NAMALWA (cell line): ENCODE measurements around the gene RC3H1.
"Not testable (repeated sequence)": the region's sequence is repeated elsewhere in the genome, so short reads cannot be mapped to it uniquely, and the experiment has no call there.

ENCODE experiments used
- DNase-seq: peaks from one replicate; pipeline ENCODE4 v3.0.0-alpha.2; 2015; ENCODE audit warnings: low spot score

Gene RC3H1, protein sequence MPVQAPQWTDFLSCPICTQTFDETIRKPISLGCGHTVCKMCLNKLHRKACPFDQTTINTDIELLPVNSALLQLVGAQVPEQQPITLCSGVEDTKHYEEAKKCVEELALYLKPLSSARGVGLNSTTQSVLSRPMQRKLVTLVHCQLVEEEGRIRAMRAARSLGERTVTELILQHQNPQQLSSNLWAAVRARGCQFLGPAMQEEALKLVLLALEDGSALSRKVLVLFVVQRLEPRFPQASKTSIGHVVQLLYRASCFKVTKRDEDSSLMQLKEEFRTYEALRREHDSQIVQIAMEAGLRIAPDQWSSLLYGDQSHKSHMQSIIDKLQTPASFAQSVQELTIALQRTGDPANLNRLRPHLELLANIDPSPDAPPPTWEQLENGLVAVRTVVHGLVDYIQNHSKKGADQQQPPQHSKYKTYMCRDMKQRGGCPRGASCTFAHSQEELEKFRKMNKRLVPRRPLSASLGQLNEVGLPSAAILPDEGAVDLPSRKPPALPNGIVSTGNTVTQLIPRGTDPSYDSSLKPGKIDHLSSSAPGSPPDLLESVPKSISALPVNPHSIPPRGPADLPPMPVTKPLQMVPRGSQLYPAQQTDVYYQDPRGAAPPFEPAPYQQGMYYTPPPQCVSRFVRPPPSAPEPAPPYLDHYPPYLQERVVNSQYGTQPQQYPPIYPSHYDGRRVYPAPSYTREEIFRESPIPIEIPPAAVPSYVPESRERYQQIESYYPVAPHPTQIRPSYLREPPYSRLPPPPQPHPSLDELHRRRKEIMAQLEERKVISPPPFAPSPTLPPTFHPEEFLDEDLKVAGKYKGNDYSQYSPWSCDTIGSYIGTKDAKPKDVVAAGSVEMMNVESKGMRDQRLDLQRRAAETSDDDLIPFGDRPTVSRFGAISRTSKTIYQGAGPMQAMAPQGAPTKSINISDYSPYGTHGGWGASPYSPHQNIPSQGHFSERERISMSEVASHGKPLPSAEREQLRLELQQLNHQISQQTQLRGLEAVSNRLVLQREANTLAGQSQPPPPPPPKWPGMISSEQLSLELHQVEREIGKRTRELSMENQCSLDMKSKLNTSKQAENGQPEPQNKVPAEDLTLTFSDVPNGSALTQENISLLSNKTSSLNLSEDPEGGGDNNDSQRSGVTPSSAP

DNA sequence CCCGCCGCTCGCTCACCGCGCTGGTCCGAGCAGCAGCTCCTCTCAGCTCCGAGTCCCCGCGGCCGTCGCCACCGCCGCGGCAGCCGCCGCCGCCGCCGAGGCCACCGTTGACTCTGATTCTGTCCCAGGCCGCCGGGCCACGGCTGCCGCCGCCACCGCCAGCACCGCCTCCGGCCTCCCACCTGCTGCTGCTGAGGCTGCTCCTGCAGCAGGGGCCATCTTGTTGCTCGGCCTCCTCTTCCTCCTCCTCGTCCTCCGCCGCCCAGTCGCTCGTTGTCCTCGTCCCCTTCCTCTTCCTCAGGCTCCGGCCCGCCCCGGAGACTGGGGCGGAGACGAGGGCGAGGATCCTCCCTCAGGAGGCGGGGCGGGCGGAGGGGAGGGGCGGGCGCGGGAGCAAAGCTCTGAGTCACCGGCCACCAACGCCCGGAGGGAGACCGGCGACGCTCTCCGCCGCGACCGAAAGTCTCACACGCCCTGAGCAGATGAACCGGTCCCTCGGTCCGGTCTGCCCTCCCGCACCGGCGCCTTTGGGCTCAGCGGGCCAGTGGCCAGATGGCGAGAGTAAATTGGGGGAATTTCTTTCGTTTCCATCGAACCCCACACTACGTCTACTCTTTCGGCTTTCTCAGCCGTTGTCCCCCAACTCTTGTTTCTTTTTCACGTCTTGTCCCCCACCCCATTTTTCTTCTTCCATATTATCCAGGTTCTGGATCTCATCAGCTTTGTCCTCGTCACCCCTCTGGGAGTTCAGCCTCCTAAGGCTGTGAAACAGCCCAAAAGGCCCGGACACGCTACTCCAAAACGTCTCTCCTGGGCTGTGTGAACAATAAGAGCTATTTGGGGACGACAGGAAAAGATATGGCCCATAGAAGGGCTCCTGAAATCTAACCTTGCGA lies at the start of gene RC3H1:
Gene RC3H1 (minus strand): TSS at position 278 of the 896 bp plus-strand sequence. CDS start 29,372 bp downstream, outside the sequence.
- DNase-seq: peak; percentile 96

DNA sequence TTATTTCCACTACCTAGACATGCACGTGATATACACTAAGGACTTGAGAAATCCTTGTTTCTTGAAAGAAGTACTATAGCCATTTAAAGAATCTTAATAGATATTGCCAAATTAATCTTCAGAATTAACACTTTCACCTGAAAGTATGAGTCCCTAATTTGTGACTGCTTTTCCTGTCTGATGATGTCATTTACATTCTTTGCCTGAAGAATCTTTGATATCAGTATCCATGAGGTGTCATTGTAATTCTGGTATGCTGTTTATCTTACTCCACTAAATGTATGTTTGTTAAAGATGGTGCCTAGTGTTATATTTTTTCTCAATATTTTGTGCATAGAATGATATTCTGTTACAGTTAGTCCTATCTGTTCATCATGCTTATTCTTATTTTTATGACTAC lies 48.5 kb upstream of the RC3H1 start:
- DNase-seq: no peak

DNA sequence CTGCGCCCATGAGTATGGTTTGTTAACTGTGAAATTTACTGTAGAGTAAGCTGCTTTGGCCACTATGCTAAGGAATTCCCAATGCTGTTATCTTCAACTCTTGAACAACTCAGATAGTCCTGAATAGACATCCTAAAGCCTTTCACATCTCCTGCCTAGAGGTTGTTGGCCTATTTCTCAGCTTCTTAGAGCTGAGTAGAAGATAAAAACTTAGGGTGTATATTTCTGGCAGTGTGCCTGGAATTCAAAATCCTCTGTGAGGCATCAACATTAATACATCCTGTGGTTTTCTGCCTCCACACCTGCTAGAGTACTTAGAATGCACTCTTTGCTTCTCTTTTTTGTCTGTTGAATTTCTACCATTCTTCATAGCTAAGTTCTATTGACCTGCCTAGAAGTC lies 45.8 kb upstream of the RC3H1 start:
- DNase-seq: peak; percentile 61

DNA sequence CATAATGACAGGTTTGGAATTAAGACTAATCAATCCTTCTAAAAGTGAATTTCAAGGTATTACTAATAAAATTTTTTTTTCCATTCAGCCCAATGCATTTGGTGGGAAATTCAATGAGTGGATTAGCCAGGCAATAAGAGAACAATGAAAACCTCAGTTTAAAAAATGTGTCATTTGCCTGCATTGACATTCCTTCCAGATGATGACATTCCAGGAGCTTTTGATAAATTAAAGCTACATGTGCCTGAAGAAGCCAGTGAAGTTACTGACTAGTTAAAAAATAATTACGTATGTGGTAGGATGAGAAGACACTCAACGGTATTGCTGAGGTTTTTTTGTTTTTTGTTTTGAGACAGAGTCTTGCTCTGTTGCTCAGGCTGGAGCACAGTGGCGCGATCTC lies 37.9 kb upstream of the RC3H1 start:
- DNase-seq: no peak

DNA sequence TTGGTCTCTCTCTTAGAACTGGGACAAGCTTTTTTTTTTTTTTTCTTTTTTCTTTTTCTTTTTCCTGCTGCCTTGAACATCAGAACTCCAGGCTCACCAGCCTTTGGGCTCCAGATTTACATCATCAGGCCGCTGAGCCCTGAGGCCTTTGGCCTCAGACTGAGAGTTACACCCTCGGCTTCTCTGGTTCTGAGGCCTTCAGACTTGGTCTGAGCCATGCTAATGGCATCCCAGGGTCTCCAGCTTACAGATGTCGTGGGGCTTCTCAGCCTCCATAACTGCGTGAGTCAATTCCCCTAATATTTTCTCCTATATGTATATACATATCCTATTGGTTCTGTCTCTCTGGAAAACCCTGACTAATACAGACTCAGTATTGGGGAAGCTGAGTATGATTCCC lies 36.5 kb upstream of the RC3H1 start:
- DNase-seq: no peak

DNA sequence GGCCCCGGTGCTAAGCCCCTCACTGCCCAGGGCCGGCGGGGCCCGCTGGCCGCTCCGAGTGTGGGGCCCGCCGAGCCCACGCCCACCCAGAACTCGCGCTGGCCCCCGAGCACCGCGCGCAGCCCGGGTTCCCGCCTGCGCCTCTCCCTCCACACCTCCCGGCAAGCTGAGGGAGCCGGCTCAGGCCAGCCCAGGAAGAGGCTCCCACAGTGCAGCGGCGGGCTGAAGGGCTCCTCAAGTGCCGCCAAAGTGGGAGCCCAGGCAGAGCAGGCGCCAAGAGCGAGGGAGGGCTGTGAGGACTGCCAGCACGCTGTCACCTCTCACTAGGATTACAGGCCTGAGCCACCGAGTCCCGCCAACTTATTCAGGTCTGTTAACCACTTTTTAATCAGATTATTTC lies 34.5 kb upstream of the RC3H1 start:
- DNase-seq: not testable (repeated sequence)

DNA sequence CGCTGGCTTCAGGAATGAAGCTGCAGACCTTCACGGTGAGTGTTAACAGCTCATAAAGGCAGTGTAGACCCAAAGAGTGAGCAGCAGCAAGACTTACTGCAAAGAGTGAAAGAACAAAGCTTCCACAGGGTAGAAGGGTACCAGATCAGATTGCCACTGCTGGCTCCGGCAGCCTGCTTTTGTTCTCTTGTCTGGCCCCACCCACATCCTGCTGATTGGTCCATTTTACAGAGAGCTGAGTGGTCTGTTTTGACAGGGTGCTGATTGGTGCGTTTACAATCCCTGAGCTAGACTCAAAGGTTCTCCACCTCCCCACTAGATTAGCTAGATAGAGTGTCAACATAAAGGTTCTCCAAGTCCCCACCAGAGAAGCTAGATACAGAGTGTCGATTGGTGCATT lies 33.6 kb upstream of the RC3H1 start:
- DNase-seq: not testable (repeated sequence)

DNA sequence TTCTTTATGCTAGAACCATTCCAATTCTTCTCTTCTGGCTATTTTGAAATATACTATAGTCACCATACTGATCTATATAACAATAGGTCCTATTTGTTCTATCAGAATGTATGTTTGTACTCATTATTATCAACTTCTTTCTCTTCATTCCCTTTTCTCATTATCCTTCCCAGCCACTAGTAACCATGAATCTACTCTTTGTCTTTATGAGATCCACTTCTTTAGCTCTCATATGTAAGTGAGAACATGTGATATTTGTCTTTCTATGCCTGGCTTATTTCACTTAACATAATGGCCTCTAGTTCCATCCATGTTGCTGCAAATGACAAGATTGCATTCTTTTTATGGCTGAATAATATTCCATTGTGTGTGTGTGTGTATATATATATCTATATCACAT lies 31.7 kb upstream of the RC3H1 start:
- DNase-seq: no peak

DNA sequence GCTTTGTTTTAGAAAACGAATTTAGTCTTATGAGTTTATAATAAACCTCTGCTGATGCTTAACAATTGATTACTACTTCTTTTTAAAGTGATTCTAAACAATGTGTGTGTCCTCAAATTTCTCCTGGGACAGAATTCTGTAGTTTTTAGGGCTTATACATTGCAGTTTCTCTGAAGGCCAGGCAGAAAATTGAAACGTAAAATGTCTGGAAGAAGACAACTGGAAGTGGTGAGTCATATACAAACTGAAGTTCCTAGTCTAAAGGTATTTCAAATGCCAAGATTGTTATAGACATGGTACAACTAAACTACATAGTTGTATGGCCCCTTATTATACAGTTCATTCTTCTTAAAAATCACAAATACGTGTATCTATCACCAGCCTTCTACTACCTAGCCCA lies 30.5 kb upstream of the RC3H1 start:
- no peak for DNase-seq

DNA sequence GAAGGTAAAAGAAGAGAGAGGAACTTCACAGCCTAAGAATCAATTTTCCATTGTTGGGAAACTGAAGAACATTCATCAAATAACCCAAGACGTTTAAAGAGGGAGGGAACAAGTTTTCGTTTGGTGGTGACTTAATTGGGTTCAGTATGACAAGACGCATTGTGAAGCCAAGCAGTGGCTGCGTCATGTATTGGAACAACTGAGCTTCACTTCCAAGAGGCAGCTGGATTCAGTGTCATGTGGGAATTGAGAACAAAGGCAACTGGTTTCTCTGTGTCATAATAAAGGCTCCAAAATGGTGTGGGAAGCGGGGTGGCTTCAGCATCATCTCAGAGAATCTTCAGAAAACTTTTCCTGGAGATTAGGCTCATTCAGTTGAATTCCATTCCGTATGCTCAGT lies 29.8 kb upstream of the RC3H1 start:
- no peak for DNase-seq

DNA sequence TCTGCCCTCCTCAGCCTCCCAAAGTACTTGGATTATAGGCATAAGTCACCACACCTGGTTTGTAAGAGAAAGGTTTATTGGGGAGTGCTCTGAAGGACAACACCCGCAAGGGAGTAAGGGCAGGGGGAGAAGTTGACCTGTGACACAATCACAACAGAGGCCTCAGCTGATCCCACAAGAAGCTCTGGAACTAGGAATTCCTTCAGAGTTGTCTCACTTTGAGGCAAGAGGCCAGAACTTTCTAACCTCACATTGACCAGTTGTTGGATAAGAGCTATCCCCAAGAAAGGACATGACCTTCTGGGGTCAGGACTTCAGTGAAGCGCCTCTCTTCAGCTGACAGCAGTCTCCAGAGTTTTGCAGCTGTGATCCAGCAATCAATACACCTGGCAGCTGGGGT lies 27.4 kb upstream of the RC3H1 start:
- no peak for DNase-seq

DNA sequence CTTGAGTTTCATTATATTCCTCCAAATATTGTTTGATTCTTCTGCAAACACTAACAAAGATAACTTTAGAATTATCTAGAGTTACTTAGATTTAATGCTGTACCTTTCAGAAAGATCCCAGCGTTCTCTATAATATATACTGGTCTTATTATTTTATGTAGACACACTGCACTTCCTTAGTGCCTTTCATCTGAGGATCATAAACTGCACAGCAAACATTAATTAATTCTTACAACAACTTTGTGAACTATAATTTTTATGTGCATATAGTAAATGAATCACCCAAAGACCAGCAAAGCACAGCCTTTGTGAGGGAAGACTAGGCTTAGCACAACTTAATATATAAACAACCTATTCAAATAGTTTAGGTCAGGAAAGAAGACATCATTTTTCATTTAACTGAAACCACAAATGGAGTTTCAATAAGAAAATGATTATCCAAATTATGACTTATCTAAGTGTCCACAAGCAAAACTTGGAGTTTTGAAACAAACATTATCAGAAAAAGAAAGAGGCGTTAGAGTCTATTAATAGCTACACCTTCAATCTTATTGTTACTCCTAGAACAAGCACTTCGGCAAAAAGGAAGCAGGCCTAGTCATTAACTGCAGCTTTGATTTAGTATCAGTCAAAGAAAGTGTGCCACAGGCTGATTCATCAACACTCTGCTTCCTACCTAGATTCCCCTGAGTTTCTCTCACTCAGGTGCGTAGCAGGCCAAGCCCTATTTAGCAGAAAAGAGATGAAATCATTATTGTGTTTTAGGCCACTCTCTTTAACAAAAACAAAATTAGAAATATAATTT lies 22.5 kb upstream of the RC3H1 start:
- DNase-seq: no peak

DNA sequence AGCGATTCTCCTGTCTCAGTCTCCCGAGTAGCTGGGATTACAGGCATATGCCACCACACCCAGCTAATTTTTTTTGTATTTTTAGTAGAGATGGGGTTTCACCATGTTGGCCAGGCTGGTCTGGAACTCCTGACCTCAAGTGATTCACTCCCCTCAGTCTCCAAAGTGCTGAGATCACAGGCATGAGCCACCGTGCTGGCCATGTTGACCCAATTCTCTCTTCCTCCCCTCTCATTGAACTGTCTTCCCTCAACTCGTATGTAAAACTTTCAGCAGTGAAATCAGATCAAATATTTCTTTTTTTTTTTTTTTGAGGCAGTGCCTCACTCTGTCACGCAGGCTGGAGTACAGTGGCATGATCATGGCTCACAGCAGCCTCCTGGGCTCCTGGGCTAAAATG lies 20.4 kb upstream of the RC3H1 start:
- DNase-seq: not testable (repeated sequence)

DNA sequence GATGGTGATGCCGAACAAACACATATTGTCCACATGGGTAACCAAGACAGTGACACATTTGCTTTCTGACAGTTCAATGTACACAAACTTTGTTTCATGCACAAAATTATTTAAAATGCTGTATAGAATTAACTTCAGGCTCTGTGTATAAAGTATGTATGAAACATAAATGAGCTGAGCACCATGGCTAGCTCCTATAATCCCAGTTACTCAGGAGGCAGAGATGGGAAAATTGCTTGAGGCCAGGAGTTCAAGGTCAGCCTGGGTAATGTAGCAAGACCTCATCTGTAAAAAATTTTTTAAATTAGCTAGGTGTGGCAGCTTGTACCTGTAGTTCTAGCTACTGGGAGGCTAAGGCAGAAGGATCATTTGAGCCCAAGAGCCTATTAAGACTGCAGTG lies 19.2 kb upstream of the RC3H1 start:
- DNase-seq: no peak

DNA sequence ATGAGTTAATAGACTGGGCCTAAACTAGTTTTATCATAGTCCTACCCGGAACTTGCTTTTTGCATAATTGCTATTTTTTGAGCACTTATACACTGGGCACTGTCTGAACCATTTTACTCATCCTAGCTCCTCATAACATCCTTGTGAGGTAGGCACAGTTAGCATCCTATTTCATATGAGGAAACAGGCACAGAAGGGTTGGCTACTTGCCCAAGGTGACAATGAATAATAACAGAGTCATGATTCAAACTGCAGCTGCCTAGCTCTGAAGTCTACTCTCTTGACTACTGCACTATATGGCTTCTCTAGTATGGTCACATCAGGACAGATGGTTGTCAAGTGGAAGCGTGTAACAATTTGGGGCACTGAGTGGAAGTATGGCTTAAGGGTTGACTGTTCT lies 18.2 kb upstream of the RC3H1 start:
- DNase-seq: peak; percentile 26

DNA sequence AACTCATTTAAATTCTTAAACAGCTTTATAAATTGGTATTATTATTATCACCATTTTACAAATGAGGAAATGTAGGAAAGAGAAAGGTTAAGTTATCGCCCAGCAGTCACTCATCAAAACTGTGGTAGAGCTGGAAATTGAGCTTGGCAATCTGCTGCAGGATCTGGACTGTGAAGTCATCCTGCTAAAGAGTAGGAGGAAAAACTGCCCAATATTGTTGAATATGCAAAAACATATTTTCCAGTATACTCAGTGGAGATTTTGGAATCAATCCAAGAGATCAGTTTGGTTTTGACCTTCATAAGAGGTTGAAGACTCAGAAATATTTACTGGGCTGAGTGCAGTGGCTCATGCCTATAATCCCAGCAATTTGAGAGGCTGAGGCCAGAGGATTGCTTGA lies 16.9 kb upstream of the RC3H1 start:
- DNase-seq: no peak

DNA sequence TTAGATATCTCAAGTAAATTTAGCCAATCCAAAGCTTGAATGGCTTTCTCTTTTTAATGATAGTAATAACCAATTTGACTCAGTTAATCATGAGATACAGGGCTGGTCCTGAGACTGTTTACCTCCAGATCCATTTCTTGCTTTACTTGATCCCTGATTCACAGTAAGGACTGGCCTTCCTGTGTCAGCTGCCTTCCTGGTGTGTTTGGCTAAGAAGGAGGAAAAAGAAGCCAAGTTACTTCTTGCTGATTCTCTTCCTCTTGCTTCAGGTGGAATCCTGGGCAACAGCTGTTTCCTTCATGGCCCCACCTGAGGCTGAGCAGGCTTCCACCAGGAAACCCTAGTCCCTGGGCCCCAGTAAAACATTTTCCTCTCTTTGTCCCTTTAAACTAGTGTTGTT lies 14.6 kb upstream of the RC3H1 start:
- DNase-seq: no peak

DNA sequence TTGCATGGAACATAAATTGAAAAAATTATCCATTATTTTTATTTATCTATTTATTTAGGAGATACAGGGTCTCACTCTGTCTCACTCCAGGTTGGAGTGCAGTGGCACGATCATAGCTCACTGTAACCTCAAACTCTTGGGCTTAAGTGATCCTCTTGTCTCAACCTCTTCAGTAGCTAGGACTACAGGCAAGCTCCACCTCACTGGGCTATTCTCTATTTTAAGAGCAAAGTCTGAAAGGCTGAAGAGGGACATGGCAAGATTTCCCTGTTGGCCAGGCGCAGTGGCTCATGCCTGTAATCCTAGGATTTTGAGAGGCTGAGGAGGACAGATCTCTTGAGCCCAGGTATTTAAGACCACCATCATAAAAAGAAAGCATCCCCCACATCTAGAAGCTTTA lies 14.0 kb upstream of the RC3H1 start:
- DNase-seq: no peak

DNA sequence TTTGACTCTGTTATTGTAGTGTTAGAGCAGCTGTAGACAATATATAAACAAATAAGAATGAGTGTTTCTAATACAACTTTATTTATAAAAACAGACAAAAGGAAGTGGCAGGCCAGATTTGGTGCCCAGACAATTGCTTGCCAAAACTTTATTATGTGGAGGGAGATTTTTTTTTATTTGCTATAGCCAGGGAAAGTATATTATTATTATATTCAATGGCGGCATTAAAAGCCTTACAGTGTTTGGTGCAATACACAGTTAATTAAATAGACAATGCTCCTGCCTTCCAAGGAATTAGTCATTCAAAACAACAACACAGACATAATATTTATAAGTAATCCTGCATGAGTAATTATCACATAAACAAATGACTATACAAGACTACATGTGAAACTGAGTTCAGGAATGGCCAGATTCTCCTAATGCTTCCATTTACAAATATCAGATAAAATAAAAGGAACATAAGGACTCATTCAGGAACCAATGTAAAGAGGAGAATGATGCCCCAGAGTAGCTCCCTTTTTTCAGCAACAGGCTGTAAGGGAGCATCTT lies 10.6 kb upstream of the RC3H1 start:
- no peak for DNase-seq

DNA sequence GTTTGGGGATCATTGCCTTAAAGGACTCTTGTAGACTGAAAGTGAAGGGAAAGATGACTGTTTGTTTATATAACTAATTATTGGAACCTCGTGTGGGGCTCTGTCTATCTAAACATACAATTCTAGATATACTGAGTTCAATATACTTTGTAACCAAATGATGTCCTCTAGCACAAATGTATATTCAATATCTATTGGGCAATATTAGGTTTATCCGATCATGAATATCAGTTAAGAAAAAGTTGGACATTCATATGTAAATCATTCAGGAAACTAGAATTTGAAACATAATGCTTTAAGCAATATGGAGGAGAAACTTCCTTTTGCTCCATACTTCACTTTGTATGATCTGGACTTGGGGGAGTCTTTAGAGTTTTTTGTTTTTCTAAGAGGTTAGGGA lies 8.9 kb upstream of the RC3H1 start:
- no peak for DNase-seq

DNA sequence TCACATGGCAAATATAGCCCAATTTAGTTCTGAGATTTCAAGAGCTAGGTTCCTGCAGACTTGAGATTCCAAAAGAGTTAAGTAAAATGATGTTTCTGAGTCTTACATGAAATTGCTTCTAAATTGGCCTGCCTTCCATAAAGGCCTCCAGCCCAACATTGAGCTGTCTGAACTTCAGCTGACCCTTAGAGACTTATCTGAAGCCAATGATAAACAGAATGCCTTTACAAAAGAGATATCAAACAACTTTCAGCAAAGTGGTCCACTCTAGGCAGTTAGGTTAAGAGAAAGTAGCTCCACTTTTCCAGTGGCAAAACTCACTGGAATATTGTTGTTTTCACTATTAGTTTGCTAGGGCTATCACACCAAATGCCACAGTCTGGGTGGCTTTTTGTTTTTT lies 6.3 kb upstream of the RC3H1 start:
- no peak for DNase-seq
